ENCODE results near the gene SP4. TPM values are rescaled to one million over a fixed set of nuclear protein-coding genes. Genes with fewer than 3 reads are reported as not detected.
A peak's percentile ranks its signal among the peaks of the same experiment; 100 is the strongest.
"Not testable (repeated sequence)": the region's sequence is repeated elsewhere in the genome, so short reads cannot be mapped to it uniquely, and the experiment has no call there.

Gene SP4
- total RNA-seq, 1 donor from 2014 or later = 5.4 TPM

DNA sequence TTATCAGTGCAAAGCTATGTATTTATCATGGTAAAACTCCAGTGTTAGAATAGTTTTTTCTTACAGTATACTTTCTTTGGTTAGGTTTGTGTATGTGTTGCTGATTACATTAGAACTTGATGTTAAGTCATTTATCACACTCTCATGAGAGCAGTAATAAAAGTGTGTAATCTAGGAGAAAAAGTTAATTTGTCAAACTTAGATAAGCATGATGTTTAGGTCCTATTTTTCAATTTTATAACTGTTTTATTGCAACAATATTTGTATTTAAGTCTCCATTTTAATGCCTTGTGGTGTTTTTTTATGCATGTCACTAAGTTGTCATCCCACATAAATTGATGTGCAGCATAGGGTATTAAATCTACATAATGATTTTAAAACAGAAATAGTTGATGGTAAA lies 86.2 kb downstream of the SP4 start:
- no peak for DNase-seq (ENCODE audit: extremely low read depth, low read depth, low spot score)

DNA sequence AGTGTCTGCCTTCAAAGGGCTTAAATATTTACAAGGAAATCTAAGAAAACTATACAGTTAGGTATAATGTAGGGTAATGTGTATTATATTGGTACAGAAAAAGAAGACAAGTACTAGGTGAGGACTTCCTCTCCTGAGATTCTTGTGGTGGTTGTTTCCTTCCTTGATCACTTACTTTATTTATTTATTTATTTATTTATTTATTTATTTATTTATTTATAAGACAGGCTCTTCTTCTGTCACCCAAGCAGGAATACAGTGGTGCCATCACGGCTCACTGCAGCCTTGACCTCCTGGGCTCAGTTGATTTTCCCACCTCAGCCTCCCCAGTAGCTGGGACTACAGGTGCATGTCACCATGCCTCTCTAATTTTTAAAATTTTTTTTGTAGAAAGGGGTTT lies 96.8 kb downstream of the SP4 start:
- no peak for DNase-seq (ENCODE audit: extremely low read depth, low read depth, low spot score)

DNA sequence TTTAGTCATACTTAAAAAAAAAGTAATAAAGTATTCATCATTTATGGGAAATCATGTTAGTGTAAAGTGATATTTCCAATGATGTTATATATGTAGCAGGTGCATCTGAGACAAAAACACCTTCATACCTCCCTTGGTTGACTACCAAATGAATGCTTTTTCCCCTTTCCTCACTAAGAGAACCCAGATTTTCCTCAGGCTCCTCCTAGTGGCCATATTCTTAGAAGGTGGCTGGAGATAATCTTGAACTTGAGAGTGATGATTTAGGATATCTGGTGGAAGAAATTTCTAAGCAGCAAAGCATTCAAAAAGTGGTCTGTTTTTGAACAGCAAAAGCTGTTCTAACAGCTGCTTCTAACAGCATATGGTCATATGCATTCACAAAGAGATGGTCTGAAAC lies 98.1 kb downstream of the SP4 start:
- DNase-seq (ENCODE audit: extremely low read depth, low read depth, low spot score) = peak; percentile 7

DNA sequence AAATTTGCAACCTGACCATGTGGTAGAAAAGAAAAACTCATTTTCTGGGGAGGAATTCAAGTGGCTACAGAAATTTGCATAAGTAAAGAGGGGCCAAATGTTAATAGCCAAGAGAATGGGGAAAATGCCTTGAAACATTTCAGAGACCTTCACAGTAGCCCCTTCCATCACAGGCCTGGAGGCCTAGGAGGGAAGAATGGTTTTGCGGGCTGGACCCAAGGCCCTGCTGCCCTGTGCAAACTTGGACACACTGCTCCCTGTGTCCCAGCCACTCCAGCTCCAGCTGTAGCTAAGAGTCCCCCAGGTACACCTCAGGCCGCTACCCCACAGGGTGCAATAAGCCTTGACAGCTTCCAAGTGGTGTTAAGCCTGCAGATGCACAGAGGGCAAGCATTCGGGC lies 98.6 kb downstream of the SP4 start:
- no peak for DNase-seq (ENCODE audit: extremely low read depth, low read depth, low spot score)

DNA sequence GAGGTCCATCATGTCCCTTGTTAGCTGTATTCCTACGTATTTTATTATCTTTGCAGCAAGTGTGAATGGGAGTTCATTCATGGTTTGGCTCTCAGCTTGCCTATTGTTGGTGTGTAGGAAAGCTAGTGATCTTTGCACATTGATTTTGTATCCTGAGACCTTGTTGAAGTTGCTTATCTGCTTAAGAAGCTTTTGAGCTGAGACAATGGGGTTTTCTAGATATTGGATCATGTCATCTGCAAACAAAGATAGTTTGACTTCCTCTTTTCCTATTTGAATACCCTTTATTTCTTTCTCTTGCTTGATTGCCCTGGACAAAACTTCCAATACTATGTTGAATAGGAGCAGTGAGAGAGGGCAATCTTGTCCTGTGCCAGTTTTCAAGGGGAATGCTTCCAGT lies 104.6 kb downstream of the SP4 start:
- DNase-seq (ENCODE audit: extremely low read depth, low read depth, low spot score) = not testable (repeated sequence)

DNA sequence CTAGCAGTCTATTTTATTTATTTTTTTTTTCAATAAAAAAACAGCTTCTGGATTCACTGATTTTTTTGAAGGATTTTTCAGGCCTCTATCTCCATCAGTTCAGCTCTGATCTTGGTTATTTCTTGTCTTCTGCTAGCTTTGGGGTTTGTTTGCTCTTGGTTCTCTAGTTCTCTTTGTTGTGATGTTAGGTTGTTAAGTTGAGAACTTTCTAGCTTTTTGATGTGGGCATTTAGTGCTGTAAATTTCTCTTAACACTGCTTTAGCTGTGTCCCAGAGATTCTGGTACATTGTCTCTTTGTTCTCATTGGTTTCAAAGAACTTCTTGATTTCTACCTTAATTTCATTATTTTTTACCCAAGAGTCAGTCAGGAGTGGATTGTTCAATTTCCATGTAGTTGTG lies 105.8 kb downstream of the SP4 start:
- DNase-seq (ENCODE audit: extremely low read depth, low read depth, low spot score) = not testable (repeated sequence)

DNA sequence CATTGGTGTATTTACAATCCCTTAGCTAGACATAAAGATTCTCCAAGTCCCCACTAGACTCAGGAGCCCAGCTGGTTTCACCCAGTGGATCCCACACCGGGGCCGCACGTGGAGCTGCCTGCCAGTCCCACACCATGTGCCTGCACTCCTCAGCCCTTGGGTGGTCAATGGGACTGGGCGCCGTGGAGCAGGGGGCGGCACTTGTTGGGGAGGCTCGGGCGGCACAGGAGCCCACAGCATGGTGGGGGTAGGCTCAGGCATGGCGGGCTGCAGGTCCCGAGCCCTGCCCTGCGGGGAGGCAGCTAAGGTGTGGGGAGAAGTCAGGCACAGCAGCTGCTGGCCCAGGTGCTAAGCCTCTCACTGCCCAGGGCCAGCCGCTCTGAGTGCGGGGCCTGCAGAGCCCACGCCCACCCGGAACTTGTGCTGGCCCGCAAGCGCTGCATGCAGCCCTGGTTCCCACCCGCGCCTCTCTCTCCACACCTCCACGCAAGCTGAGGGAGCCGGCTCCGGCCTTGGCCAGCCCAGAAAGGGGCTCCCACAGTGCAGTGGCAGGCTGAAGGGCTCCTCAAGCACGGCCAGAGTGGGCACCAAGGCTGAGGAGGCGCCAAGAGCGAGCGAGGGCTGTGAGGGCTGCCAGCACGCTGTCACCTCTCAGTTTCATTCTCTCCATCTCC lies 108.7 kb downstream of the SP4 start:
- not testable (repeated sequence) for DNase-seq (ENCODE audit: extremely low read depth, low read depth, low spot score)

DNA sequence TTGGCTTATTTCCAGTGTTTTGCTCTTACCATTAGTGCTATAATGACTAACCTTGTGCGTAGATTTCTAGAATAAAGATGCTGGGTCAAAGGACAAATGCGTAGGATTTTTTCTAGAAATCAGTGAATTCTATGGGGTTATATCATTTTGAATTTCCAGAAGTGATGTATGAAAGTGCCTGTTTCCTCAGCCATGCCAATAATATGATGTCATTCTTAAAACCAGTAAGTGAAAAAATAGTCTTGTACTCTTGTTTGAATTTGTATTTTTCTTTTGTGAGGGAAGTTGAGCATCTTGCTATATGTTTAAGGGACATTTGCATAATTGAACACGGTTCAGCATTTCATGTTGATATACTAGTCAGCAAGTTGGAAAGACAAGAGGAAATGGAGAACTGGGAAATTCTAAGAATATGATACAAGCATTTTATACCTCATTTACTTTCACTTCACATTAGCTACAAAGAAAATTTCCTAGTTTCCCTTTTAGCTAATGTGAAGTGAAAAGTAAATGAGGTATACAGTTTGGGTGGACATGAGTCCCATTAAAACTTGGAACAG lies 111.1 kb downstream of the SP4 start:
- no peak for DNase-seq (ENCODE audit: extremely low read depth, low read depth, low spot score)

DNA sequence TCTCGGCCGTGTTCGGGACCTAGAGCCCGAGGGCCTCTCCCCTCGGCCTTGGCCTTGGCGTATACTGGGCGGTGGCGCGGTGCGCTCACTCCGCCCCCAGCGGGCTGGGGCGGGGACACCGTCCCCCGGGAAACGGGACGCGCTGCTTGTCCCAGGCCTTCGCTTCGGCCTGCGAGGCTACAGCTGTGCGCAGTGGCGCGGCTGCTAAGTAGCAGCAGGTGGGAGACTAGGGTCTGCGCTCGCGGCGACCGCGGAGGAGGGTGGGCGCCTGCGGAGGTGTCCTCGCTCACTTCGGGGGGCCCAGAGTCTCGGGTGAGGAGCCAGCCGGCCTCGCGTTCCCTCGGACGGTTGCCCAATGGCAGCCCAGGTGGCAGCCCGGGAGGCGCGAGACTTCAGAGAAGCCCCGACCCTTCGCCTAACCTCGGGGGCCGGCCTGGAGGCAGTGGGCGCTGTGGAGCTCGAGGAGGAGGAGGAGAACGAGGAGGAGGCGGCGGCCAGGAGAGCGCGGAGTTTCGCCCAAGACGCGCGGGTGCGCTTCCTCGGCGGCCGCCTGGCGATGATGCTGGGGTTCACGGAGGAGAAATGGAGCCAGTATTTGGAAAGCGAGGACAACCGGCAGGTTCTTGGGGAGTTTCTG lies 115.1 kb downstream of the SP4 start, which contains the start of gene DNAH11:
DNAH11 (plus strand) TSS at position 149 of the 637 bp plus-strand sequence; CDS start at position 356, 207 bp downstream.
- DNase-seq (ENCODE audit: extremely low read depth, low read depth, low spot score) = no peak

DNA sequence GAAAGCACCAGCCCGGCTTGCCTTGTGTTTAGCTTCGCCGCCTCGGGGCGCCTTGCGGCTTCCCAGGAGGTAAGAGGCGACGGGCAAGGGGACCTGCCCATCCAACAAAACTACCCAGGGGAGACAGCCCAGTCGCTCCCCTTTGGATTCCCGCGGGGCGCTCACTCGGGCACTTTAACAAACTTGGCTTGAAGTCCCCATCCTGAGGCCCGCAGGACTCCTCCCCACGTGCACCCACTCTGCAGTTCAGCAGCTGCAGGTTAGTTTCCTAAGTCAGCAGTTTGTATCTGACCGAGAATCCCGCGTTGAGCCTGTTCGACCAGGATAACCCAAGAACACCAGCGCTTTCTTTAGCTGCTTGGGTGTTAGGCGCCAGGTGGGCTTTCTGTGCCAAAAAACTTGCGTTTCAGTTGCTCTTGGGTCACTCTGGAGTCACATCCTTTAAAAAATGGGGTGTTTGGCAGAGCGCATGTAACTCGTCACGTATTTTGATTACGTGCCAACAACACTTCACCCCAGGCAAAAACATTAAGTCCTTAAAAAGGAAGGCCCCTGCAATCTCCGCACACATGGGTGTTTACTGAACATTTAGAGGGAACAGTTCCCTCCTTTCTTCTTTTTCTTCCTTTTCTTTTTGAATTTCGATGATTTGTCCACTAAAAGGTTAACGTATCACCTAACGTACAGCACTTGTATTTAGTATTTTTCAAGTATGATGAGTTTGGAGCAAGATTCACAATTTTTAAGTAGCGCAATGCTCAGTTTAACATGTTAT lies 115.8 kb downstream of the SP4 start:
- DNase-seq (ENCODE audit: extremely low read depth, low read depth, low spot score) = no peak

DNA sequence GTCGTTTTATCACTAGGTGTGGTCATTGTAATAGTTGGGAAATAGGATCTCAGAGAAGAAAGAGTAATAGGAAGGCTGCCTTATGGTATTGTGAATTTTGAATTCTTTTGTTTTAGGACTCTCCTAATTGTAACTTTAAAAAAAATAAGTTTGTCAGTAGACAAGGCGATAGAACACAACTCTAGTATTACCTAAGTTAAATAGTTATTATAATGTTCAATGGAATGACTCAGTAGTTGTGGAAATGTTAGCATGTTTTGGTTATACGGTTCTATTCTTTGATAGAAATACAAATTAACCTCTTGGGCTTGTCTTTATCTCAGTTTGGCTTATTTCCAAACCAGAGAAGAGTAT lies 116.4 kb downstream of the SP4 start:
- no peak for DNase-seq (ENCODE audit: extremely low read depth, low read depth, low spot score)

DNA sequence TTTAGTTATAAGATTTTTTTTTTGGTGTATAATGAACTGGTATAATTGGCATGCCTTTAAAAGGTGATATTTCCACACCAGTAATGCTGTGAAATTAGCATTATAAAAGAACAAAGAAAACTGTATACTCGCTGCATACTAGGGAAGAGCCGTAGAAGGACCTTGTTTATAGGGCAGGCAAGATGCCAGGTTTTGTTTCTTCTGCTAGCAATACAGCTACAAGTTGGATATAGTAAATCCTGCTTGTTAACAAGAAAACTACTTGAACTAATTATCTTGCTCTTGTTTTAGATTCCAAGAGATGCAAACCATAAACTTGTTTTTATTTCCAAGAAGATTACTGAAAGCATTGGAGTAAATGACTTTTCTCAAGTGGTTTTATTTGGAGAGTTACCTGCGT lies 116.8 kb downstream of the SP4 start:
- no peak for DNase-seq (ENCODE audit: extremely low read depth, low read depth, low spot score)

DNA sequence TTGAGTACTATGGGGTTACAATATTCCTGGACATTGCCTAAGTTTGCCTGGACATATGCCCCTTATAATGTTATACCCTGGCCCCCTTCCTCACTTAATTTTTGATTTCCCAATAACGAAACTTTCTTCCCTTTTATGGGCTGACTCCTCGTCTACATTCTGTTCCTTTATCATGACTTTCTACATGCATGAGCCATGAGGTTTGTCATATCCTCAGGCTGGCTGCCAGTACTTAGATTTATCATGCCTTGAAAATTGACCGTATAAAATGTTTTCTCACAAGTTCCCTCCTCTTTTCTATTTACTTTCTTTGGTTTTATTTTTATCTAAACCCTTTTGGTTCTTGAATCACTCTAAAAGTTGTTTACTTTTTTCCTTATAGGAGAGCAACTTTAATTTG lies 119.6 kb downstream of the SP4 start:
- no peak for DNase-seq (ENCODE audit: extremely low read depth, low read depth, low spot score)

DNA sequence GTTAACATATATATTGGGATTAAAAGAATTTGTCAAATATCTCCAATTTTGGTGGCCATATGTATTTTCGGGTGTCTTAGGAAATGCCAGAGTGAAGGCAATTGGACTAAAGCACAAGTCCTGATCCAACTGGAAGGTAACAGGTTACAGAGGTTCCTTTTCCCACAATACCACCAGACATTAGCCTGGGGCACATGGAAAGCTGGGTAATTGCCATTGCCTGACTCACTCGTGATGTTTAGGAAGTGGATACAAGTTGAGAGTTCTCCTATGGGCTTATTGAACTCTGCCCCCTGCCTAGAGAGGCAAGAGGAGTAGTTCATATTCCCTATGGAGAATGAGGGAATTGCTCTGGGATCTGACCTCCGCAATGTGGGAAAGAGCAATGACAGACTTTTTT lies 120.6 kb downstream of the SP4 start:
- no peak for DNase-seq (ENCODE audit: extremely low read depth, low read depth, low spot score)

DNA sequence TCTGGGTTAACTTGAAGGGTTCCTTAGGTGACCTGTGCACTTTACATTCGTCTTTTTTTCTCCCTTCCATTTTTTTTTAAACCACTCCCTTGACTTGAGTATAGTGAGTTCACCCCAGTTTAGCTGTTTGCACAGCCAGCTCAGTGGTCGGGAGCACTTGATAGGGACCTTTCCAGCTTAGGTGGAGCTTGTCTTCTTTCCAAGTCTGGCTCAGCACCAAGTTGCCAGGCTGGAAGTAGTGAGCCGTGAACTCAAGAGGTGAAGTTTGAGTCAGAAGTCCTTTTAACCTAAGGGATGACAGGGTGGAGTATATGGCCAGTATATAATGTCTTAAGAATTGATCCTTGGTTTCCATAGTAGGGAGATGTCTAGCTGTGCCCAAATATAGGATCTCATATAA lies 122.2 kb downstream of the SP4 start:
- DNase-seq (ENCODE audit: extremely low read depth, low read depth, low spot score) = no peak

DNA sequence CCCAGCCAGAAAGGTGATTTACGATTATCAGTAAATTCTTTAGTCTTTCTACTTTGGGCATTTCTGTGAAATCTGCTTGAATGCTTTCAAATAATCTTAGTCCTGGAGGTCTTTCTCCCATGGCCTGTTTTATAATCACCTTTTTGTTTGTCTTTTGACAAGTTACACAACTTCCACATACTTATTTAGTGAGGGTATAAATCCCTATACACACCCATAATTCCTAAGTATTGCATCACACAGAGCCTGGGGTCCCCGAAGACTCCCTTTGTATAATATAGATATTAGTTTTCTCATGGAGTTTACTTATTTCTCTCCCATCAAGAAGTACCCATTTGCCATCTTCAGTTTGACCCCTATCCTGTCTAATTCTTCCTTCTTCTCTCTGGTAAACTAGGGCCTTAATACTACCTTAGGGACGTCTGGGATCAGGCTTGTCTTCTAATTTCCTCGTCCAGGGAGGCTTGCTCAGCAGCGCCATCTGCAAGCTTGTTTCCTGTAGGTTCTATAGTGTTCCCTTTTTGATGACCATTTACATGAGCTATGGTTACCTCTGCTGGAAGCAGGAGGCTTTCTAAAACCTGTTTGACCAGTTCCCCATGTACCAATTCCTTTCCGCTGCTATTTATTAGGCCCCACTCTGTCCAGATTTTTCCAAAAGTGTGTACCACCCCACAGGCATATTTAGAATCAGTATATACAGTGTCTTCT lies 123.1 kb downstream of the SP4 start:
- no peak for DNase-seq (ENCODE audit: extremely low read depth, low read depth, low spot score)

DNA sequence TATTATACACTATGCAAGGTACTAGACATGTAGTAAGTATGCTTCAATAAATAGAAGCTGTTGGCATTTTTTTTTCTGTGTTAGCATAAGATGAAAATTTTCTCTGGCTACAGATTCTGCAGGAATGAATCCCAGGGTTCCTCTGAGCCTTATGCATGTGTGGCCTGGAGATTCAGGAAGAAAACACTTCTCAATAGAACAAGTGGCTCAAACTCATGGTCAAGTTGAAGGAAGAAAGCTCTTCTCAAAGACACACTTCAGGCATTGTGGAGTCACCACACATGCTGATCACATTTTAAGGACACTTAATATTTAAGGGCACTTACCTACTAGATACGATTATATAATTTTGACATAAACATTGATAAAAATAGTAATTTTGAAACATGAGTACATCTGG lies 134.5 kb downstream of the SP4 start:
- DNase-seq (ENCODE audit: extremely low read depth, low read depth, low spot score) = no peak
